ENCODE data around the gene CFAP57.

GRCh38 chr1:43156026-43156425 is 16.1 kb upstream of the CFAP57 start:
- TF ChIP-seq EZH2 (IDR thresholded peaks at IDR 0.05; ENCODE audit: borderline replicate concordance, insufficient read depth, low read depth, low read length, poor library complexity, severe bottlenecking): no peak
- TF ChIP-seq, protein P1, sequence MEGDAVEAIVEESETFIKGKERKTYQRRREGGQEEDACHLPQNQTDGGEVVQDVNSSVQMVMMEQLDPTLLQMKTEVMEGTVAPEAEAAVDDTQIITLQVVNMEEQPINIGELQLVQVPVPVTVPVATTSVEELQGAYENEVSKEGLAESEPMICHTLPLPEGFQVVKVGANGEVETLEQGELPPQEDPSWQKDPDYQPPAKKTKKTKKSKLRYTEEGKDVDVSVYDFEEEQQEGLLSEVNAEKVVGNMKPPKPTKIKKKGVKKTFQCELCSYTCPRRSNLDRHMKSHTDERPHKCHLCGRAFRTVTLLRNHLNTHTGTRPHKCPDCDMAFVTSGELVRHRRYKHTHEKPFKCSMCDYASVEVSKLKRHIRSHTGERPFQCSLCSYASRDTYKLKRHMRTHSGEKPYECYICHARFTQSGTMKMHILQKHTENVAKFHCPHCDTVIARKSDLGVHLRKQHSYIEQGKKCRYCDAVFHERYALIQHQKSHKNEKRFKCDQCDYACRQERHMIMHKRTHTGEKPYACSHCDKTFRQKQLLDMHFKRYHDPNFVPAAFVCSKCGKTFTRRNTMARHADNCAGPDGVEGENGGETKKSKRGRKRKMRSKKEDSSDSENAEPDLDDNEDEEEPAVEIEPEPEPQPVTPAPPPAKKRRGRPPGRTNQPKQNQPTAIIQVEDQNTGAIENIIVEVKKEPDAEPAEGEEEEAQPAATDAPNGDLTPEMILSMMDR (IDR thresholded peaks at IDR 0.05): no peak
